Cardiac muscle cell (in vitro differentiated cells and primary cell): ENCODE data around the gene ASPHD1. TPM values are rescaled to one million over a fixed set of nuclear protein-coding genes. Genes with fewer than 3 reads are reported as not detected.

Source experiments
- DNase-seq, 2 donors: peaks; one replicate each; pipeline versions ENCODE4 v3.0.0 to v3.0.0-alpha.2; 2010 to 2017; ENCODE audit warnings: low read depth in 1 of 2, low spot score in 1 of 2
- H3K27ac ChIP-seq: fragments of 200-600 bp; sonication (generic); 2 replicates; pipeline ENCODE4 v1.5.1; 2016
- H3K27me3 ChIP-seq: fragments of 200-600 bp; sonication (generic); 2 replicates; pipeline ENCODE4 v1.6.0; 2016; ENCODE audit warnings: control low read depth
- H3K36me3 ChIP-seq: fragments of 200-600 bp; sonication (generic); 2 replicates; pipeline ENCODE4 v1.5.1; 2016; ENCODE audit warnings: control low read depth
- H3K4me1 ChIP-seq: fragments of 200-600 bp; sonication (generic); 2 replicates; pipeline ENCODE4 v1.8.1; 2017; ENCODE audit warnings: low read depth, mild to moderate bottlenecking, mixed run types
- H3K4me3 ChIP-seq: fragments of 200-600 bp; sonication (generic); 2 replicates; pipeline ENCODE4 v1.5.1; 2016; ENCODE audit warnings: mild to moderate bottlenecking
- H3K9me3 ChIP-seq: fragments of 200-600 bp; sonication (generic); 2 replicates; pipeline ENCODE4 v1.5.1; 2017; ENCODE audit warnings: low read depth, mild to moderate bottlenecking, control low read depth
- polyA plus RNA-seq: library from polyadenylated mRNA; unstranded; fragments of >200 nt; fragmentation: Nextera tagmentation; extraction: Ambion mirVana; gene quantifications from 2 replicates; pipeline ENCODE4 v1.2.1, GENCODE V29; 2016
- total RNA-seq: library from RNA; depleted of rRNA; stranded (reverse); fragments of >200 nt; gene quantifications from 2 replicates; pipeline ENCODE4 v1.2.3, GENCODE V29; 2016
- TF ChIP-seq, protein P1 (sequence below): IDR thresholded peaks from 2 replicates; pipeline ENCODE4 v1.5.1; 2012; ENCODE audit warnings: low read depth, mild to moderate bottlenecking, low read length

Gene ASPHD1
- total and polyA plus RNA-seq, 2 experiments from 2014 or later, result 1.8 to 2.3 TPM

- no peaks in the 10 kb centered on the region for H3K4me1 ChIP-seq
- H3K27ac ChIP-seq, result no peak overlapping the region
- H3K9me3 ChIP-seq, result no peaks in the 10 kb centered on the region
- DNase-seq, result no peak
- H3K27me3 ChIP-seq, result no peaks in the 10 kb centered on the region
- TF ChIP-seq, protein P1, sequence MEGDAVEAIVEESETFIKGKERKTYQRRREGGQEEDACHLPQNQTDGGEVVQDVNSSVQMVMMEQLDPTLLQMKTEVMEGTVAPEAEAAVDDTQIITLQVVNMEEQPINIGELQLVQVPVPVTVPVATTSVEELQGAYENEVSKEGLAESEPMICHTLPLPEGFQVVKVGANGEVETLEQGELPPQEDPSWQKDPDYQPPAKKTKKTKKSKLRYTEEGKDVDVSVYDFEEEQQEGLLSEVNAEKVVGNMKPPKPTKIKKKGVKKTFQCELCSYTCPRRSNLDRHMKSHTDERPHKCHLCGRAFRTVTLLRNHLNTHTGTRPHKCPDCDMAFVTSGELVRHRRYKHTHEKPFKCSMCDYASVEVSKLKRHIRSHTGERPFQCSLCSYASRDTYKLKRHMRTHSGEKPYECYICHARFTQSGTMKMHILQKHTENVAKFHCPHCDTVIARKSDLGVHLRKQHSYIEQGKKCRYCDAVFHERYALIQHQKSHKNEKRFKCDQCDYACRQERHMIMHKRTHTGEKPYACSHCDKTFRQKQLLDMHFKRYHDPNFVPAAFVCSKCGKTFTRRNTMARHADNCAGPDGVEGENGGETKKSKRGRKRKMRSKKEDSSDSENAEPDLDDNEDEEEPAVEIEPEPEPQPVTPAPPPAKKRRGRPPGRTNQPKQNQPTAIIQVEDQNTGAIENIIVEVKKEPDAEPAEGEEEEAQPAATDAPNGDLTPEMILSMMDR, result no peak
- peaks cover 8% of the 10 kb centered on the region for H3K36me3 ChIP-seq
- H3K4me3 ChIP-seq, result no peak overlapping the region
These were observed 16.7 kb downstream of the ASPHD1 start for GRCh38 chr16:29916979-29917378.

DNA sequence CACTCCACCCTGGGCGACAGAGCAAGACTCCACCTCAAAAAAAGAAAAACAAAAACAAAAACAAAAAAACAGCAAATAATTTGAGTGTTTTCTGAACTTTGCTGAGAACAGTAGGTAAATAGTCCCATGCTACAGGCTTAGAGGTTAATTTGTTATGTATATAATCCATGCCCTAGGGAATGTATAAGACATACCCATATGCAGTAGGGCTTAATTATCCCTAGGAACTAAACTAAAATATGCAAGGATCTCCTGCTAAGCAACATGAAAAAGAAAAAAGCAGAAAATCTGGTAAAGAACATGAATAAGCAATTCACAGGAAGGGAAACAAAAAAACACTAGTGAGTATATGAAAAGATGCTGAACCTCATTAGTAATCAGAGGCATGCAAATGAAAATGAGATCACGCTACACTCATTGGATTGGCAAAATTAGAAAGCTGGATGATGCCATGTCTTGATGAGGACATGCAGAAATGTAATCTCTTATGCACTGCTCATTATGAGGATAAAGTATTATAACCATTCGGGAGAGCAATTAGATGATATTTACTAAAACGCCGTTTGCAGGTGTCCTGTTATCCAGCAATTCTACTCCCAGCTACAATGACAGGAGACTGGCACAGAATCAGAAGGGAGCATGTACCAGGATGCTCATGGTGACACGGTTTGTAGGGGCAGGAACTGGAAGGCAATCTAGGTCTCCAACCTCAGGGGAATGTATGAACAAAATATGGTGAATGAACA, 20.2 kb downstream of the ASPHD1 start:
- Histone ChIP-seq H3K4me3 (no peak overlapping the region), H3K27me3 (no peaks in the 10 kb centered on the region), H3K36me3 (peaks cover 8% of the 10 kb centered on the region), H3K9me3 (no peaks in the 10 kb centered on the region), H3K4me1 (peaks cover 5% of the 10 kb centered on the region), H3K27ac (no peak overlapping the region)
- TF ChIP-seq, protein P1, result no peak
- no peak for DNase-seq

- TF ChIP-seq, protein P1, result no peak
- DNase-seq, result no peak
- peaks cover 8% of the 10 kb centered on the region for H3K36me3 ChIP-seq
These were observed 20.7 kb downstream of the ASPHD1 start for GRCh38 chr16:29921034-29921385.

DNA sequence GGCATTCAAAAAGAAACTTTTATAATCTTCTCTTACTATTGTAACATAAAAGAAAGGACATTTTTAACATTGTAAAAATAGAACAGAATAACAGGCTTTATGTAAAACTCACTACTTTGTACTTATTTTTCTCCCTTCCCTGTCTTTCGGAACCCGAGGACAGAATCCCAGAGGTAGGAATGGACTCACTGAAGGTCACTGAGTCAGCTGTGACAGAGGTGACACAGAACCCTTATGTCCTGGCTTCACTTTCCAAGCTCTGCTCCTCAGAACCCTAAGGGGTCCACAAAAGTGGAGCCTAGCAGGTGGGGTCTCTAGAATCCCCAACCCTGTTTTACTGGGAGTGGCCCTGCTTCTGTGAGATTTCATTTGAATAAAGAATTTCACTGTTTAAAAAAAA, 22.0 kb downstream of the ASPHD1 start:
- no peak for DNase-seq
- peaks cover 8% of the 10 kb centered on the region for H3K36me3 ChIP-seq

More at GRCh38 chr16:29921034-29921385, 20.7 kb downstream of the ASPHD1 start:
- no peaks in the 10 kb centered on the region for H3K27me3 ChIP-seq
- H3K4me1 ChIP-seq, result peaks cover 5% of the 10 kb centered on the region
- H3K9me3 ChIP-seq, result no peaks in the 10 kb centered on the region
- H3K4me3 ChIP-seq, result no peak overlapping the region
- no peak overlapping the region for H3K27ac ChIP-seq

DNA sequence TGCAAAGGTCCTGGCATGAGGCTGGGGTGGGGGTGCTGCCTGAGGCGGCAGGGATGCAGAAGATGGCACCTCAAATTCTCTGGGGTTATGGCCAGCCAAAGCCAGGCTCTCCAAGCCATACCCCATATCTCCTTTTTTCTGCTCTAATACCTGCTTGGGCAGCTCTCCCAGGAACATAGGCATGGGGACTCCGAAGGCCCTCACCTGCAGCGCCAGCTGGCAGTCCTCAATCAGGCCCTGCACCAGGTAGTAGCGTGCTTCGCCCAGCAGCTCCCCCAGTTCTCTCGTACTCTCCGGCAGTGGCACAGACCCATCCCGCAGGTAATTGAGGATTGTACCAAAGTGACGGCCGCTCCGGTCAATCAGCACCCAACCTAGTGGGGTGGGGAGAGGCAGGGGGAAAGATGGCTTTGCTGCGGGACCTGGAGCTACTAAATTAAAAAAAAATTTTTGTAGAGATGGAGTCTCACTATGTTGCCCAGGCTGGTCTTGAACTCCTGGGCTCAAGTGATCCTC, 22.8 kb downstream of the ASPHD1 start:
- H3K9me3 ChIP-seq, result no peaks in the 10 kb centered on the region
- no peak overlapping the region for H3K4me3 ChIP-seq
- peaks cover 13% of the 10 kb centered on the region for H3K4me1 ChIP-seq
- H3K27ac ChIP-seq, result no peak overlapping the region
- H3K27me3 ChIP-seq, result no peaks in the 10 kb centered on the region
- TF ChIP-seq, protein P1, result no peak
- peaks cover 8% of the 10 kb centered on the region for H3K36me3 ChIP-seq
- no peak for DNase-seq

More for the DNA sequence above, 22.0 kb downstream of the ASPHD1 start:
- Histone ChIP-seq H3K27ac (no peak overlapping the region), H3K4me1 (peaks cover 13% of the 10 kb centered on the region), H3K4me3 (no peak overlapping the region), H3K27me3 (no peaks in the 10 kb centered on the region), H3K9me3 (no peaks in the 10 kb centered on the region)
- TF ChIP-seq, protein P1, result no peak
